ENCODE measurements around the gene FBXL2.
"Not testable (repeated sequence)": the region's sequence is repeated elsewhere in the genome, so short reads cannot be mapped to it uniquely, and the experiment has no call there.

The FBXL2 gene

DNA sequence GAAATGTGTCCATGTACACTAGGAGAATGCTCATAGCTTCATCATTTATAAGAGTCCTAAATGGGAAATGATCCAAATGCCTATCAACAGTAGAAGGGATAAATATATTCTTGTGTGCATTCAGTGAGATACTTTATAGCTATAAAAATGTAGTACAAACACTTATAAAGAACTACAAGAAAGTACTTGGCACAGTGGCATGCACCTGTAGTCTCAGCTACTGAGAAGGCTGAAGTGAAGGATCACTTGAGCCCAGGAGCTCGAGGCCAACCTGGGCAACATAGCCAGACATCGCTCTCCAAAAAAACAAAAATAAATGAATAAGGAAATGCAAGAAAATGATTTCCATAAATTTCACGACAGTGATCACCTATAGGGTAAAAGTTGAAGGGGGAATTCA is 3.6 kb upstream of the FBXL2 start:
- Mint-ChIP-seq H3K9me3 (no peaks in the 10 kb centered on the region), H3K27me3 (ENCODE audit: low read depth) (peaks cover 23% of the 10 kb centered on the region)

DNA sequence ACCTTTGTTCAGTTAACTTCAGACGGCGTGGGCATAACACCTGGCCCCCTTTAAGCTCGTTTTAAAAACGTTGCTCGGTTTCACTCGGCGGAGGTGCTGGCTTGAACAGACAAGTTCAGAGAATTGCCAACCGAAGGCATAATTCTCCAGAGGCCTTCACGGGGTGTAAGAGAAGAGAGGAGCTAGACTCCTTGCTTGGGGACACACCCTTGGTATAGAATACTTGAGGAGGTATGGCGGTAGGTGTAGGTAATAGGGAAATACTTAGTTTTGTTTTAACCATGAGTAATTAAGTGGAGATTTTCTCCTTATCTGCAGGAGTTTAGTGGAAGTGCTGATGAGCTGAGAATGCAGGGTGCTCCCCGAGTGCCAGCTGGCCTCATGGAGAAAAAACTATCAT is 921 bp downstream of the FBXL2 start:
- Mint-ChIP-seq H3K9me3 (no peaks in the 10 kb centered on the region), H3K36me3 (ENCODE audit: low read depth) (no peaks in the 10 kb centered on the region), H3K4me3 (no peak overlapping the region), H3K27me3 (ENCODE audit: low read depth) (peaks cover 39% of the 10 kb centered on the region), H3K27ac (no peak overlapping the region), H3K4me1 (ENCODE audit: low read depth) (peaks cover 1% of the 10 kb centered on the region)

More for the DNA sequence above, 3.6 kb upstream of the FBXL2 start:
- Mint-ChIP-seq H3K27ac (no peak overlapping the region), H3K4me3 (no peak overlapping the region), H3K36me3 (ENCODE audit: low read depth) (no peaks in the 10 kb centered on the region), H3K4me1 (ENCODE audit: low read depth) (peaks cover 1% of the 10 kb centered on the region)

DNA sequence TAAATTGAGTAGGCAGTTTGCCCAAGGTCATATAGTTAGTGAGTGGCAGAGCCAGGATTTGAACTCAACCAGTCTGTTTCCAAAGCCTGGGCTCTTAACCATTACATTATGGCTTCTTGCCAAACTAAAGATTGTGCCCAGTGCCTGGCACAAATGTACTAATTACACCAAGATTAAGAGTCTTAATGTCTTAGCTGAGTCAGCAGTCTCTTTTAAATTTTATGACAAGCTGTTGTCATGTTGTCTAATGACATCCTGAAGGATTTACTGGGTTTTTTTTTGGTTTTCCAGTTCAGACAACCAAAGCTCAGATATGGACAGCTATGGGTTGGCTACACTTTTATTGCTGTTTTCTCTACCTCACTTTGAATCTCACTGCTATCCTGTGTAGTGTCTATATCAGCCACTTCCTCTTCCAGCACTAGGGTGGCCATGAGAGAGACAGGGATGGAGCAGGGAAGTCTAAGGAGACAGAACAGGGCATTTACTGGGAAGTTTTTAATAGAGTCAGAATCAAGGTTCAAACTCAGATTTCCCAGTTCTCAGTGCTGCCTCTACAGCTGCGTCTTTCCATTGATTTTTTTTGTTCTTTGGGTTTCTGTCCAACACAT is 10.5 kb downstream of the FBXL2 start:
- no peak overlapping the region for H3K4me3 Mint-ChIP-seq
- H3K27ac Mint-ChIP-seq = no peak overlapping the region
- H3K27me3 Mint-ChIP-seq (ENCODE audit: low read depth) = peaks cover 26% of the 10 kb centered on the region
- H3K36me3 Mint-ChIP-seq (ENCODE audit: low read depth) = no peaks in the 10 kb centered on the region
- H3K9me3 Mint-ChIP-seq = peaks cover 13% of the 10 kb centered on the region
- H3K4me1 Mint-ChIP-seq (ENCODE audit: low read depth) = no peaks in the 10 kb centered on the region

DNA sequence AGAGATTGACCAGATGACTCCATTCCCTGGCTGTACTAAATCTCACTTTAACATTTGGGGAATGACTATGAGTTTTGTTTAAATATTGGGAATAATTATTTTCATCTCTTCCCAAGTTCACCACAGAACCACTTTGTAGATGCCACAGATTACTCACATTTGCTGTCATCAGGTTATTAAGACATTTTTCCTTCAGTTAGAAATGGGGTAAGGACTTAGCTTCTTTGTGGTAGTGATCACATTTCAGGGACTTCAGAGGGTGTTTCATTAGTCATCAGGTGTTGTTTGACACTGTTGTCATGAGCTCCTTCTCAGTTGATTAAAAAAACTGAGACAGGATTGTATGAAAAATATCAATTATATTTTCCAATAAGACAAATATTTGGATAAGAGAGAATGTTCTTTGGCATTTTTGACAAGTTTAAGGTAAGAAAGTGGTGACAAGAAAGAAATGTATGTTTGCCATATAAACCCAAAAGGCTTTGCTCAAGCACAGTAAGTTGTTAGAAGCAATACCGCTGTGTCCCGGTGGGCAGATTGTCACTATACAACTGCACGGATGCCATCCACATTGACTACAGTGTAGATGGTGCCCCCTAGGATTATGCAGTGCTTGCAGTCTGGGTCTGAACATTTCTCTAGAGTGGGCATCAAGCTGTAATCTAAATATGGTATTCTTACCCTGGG is 22.3 kb downstream of the FBXL2 start:
- H3K27me3 Mint-ChIP-seq (ENCODE audit: low read depth) = peaks cover 5% of the 10 kb centered on the region
- no peaks in the 10 kb centered on the region for H3K4me1 Mint-ChIP-seq (ENCODE audit: low read depth)
- no peaks in the 10 kb centered on the region for H3K36me3 Mint-ChIP-seq (ENCODE audit: low read depth)
- no peaks in the 10 kb centered on the region for H3K9me3 Mint-ChIP-seq
- H3K4me3 Mint-ChIP-seq = no peak overlapping the region
- H3K27ac Mint-ChIP-seq = no peak overlapping the region

DNA sequence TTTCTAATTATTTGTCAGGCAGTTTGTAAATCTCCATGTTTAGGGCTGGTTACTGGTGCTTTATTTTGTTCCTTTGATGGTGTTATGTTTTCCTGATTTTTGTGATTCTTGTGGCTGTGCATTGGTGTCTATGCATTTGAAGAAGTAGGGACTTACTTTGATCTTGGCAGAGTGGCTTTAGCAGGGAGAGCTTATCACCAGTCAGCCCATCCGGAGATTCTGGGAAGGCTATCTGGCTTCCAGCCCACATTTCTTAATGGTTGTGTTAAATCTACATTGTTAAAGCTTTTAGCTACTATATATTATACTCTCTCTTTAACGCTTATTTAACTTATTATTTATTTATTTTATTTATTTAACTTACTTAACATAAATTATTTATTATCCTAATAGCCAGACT is 35.1 kb downstream of the FBXL2 start:
- Mint-ChIP-seq H3K27me3 (ENCODE audit: low read depth) (peaks cover 13% of the 10 kb centered on the region), H3K4me1 (ENCODE audit: low read depth) (no peaks in the 10 kb centered on the region), H3K9me3 (peaks cover 6% of the 10 kb centered on the region), H3K36me3 (ENCODE audit: low read depth) (no peaks in the 10 kb centered on the region), H3K4me3 (no peak overlapping the region), H3K27ac (no peak overlapping the region)

DNA sequence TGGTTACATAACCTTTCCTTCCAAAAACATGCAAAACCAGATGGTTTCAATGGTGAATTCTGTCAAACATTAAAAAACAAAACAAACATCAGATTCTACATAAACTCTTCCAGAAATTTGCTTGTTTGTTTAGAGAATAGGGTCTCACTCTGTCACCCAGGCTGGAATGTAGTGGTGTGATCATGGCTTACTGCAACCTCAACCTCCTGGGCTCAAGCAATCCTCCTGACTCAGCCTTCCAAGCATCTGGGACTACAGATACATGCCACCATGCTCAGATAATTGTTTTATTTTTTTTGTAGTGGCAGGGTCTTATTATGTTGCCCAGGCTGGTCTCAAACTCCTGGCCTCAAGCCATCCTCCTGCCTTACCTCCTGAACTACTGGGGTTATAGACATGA is 36.1 kb downstream of the FBXL2 start:
- H3K27me3 Mint-ChIP-seq (ENCODE audit: low read depth) = peaks cover 15% of the 10 kb centered on the region
- H3K4me3 Mint-ChIP-seq = no peak overlapping the region
- no peaks in the 10 kb centered on the region for H3K4me1 Mint-ChIP-seq (ENCODE audit: low read depth)
- no peak overlapping the region for H3K27ac Mint-ChIP-seq
- no peaks in the 10 kb centered on the region for H3K36me3 Mint-ChIP-seq (ENCODE audit: low read depth)
- peaks cover 6% of the 10 kb centered on the region for H3K9me3 Mint-ChIP-seq

DNA sequence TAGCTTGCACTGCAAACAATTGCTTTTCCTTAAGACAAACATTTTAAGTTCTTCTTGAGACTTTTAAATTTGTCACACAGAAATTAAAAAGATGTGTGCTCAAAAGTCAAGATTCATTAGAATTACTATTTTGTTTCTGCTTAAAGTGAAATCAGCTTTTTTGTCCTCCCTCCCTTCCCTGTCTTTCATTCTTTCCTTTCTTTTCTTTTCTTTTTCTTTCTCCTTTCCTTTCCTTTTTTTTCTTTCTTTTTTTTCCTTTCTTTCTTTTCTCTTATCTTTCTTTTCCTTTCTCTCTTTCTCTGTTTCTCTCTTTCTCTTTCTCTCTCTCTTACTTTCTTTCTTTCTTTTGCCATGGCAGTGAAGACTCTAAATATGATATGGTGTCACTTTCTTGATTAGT is 37.8 kb downstream of the FBXL2 start:
- Mint-ChIP-seq H3K27ac (no peak overlapping the region), H3K9me3 (peaks cover 6% of the 10 kb centered on the region), H3K4me3 (no peak overlapping the region), H3K27me3 (ENCODE audit: low read depth) (peaks cover 15% of the 10 kb centered on the region), H3K4me1 (ENCODE audit: low read depth) (no peaks in the 10 kb centered on the region), H3K36me3 (ENCODE audit: low read depth) (no peaks in the 10 kb centered on the region)

DNA sequence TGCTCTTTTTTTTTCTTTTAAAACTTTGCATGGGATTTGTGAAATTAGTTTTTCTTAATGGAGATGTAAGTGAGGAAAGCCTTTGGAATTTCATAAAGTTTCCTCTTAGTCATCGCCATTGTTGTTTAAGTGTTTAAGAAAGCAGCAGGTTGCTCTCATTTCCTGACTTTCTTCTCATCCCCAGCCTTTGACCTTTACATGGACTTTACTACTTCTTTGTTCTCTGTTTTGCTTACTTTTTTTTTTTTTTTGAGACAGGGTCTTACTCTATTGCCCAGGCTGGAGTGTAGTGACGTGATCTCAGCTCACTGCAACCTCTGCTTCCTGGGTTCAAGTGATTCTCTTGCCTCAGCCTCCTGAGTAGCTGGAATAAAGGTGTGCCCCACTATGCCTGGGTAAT is 38.6 kb downstream of the FBXL2 start:
- Mint-ChIP-seq H3K27me3 (ENCODE audit: low read depth) (peaks cover 15% of the 10 kb centered on the region), H3K4me3 (no peak overlapping the region), H3K4me1 (ENCODE audit: low read depth) (no peaks in the 10 kb centered on the region), H3K36me3 (ENCODE audit: low read depth) (no peaks in the 10 kb centered on the region), H3K27ac (no peak overlapping the region), H3K9me3 (peaks cover 6% of the 10 kb centered on the region)

DNA sequence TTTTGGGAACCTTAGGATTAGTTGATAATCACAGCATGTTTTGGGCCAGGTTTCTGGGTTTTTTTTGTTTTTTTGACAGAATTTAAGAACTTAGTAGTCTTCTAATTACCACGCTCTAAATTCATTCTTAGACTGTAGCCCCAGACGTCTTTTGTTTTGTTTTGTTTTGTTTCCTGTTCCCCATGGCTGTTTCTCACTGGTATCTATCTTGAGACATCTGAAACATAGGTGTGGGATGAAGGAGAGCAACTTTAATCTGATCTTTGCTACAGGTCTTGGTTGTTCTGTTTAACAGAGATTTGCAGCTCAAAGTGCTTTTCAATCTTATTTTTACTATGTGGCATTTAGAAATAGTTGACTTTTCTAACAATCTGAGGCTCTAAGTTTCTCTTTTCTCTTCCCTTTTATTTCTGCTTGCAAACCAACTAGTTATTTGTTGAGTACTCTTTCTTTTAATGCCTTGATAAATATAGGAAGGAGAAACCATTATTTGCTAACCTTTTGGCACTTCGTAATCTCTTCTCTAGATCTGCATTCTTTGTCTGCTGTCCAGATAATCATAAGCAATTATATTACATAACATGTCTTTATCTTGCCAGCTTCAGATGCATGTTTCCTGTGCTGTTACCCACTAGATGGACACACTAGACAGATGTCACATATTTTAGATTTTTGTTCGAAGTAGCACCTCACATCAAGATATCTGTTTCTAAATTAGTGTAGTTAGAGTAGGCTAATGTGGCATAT is 40.9 kb downstream of the FBXL2 start:
- Mint-ChIP-seq H3K9me3 (no peaks in the 10 kb centered on the region), H3K27ac (no peak overlapping the region), H3K4me3 (no peak overlapping the region)

DNA sequence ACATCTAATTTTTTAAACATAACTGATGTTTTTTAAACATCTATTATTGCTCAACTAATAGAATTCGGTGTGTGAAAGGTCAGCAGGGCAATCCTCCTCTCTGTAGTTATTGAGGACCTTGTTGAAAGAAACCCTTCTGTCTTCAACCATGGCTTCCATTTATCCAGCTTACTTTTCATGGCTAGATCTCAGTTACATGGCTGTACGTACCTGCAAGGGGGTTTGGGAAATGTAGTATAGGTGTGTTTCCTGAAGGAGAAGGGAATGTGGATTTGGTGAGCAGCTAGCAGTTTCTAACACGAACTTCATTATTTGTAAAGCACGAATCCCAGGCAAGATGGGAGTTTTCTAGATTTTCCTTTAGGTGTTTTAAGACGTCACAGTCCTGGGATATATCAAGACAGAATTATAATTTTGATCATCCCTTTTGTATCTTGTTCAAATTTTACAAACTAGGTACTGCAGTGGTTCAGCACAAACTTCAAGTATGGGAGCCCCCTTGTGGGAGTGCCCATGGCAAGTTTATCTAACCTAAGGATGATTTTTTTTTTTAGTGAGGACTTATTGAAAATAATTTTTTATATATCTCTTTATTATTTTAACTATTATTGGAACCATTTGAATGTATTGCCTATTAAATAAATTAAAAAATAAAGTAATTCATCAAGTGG is 41.6 kb downstream of the FBXL2 start:
- no peak overlapping the region for H3K4me3 Mint-ChIP-seq
- peaks cover 15% of the 10 kb centered on the region for H3K27me3 Mint-ChIP-seq (ENCODE audit: low read depth)
- H3K27ac Mint-ChIP-seq = no peak overlapping the region
- H3K4me1 Mint-ChIP-seq (ENCODE audit: low read depth) = no peaks in the 10 kb centered on the region
- no peaks in the 10 kb centered on the region for H3K9me3 Mint-ChIP-seq
- no peaks in the 10 kb centered on the region for H3K36me3 Mint-ChIP-seq (ENCODE audit: low read depth)

More for the DNA sequence above, 40.9 kb downstream of the FBXL2 start:
- peaks cover 15% of the 10 kb centered on the region for H3K27me3 Mint-ChIP-seq (ENCODE audit: low read depth)
- no peaks in the 10 kb centered on the region for H3K4me1 Mint-ChIP-seq (ENCODE audit: low read depth)
- H3K36me3 Mint-ChIP-seq (ENCODE audit: low read depth) = no peaks in the 10 kb centered on the region

DNA sequence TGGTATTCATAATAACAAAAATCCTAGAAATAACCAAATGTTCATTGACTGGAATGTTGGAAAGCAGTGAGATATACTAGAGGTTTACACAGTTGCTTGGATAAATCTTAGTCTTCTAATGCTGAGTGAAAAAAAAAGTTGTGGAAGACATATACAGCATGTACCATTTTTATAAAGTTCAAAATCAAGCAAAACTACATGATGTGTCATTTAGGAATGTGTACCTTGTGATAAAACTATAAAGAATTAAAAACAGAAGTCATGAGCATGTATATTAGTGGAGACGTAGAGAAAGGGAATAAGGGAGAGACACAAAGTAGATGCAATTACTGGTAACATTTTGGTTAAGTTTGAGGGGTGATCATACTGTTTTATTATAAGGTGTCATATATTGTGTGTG is 45.2 kb downstream of the FBXL2 start:
- no peak overlapping the region for H3K27ac Mint-ChIP-seq
- H3K4me3 Mint-ChIP-seq = no peak overlapping the region
- H3K27me3 Mint-ChIP-seq (ENCODE audit: low read depth) = peaks cover under 1% of the 10 kb centered on the region
- no peaks in the 10 kb centered on the region for H3K36me3 Mint-ChIP-seq (ENCODE audit: low read depth)
- no peaks in the 10 kb centered on the region for H3K9me3 Mint-ChIP-seq
- H3K4me1 Mint-ChIP-seq (ENCODE audit: low read depth) = no peaks in the 10 kb centered on the region

DNA sequence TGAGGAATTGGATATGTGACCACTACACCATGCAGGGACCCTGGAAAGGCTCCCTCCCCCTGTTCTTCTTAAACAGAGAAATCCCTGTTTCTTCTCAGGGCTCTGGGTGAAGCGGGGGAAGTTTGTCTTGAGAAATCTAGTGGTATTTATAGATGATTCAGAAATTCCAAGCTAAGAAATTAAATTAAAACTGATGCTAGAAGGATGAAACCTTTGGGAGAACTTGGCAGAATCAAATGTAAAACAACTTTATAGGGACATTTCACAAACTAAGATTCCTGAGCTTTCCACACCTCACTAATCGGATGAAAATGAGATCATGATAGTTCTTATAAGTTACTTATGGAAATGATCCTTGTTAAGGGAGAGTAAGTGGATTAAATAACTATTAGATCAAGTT is 54.2 kb downstream of the FBXL2 start:
- Mint-ChIP-seq H3K27me3 (ENCODE audit: low read depth) (peaks cover 4% of the 10 kb centered on the region), H3K9me3 (peaks cover 19% of the 10 kb centered on the region), H3K27ac (no peak overlapping the region), H3K4me1 (ENCODE audit: low read depth) (no peaks in the 10 kb centered on the region), H3K4me3 (no peak overlapping the region), H3K36me3 (ENCODE audit: low read depth) (no peaks in the 10 kb centered on the region)

DNA sequence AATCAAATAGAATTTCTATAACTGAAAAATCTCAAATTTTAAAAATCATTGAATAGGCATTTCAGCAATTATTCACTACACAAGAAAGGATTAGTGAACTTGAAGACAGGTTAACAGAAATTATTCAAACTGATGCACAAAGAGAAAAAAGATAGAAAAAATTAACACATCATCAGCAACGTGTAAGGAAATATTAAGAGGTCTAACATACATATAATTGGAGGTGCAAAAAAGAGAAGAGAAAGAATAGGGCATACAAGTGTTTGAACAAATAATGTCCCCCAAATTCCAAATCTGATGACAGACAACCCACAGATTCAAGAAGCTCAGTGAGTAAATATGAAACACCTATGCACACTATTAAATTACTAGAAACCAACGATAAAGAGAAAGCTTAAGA is 57.1 kb downstream of the FBXL2 start:
- Mint-ChIP-seq H3K4me1 (ENCODE audit: low read depth) (no peaks in the 10 kb centered on the region), H3K4me3 (no peak overlapping the region), H3K27ac (no peak overlapping the region), H3K36me3 (ENCODE audit: low read depth) (no peaks in the 10 kb centered on the region), H3K9me3 (peaks cover 19% of the 10 kb centered on the region), H3K27me3 (ENCODE audit: low read depth) (peaks cover 4% of the 10 kb centered on the region)

DNA sequence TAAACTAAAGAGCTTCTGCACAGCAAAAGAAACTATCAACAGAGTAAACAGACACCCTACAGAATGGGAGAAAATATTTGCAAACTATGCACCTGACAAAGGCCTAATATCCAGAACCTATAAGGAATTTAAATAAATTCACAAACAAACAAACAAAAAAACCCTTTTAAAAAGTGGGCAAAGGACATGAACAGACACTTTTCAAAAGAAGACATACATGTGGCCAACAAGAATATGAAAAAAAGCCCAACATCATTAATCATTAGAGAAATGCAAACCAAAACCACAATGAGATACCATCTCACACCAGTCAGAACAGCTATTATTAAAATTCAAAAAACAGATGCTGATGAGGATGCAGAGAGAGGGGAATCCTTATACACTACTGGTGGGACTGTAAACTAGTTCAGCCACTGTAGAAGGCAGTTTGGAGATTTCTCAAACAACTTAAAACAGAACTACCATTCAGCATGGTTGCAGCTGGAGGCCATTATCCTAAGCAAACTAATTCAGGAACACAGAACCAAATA is 61.8 kb downstream of the FBXL2 start:
- H3K4me3 Mint-ChIP-seq; H3K27ac Mint-ChIP-seq; H3K27me3 Mint-ChIP-seq (ENCODE audit: low read depth); H3K9me3 Mint-ChIP-seq; H3K4me1 Mint-ChIP-seq (ENCODE audit: low read depth); H3K36me3 Mint-ChIP-seq (ENCODE audit: low read depth): not testable (repeated sequence)
